NCI-H2227 treated with DMSO at 0.1 percent for 48 hours (cell line): ENCODE results near the gene MOSMO.

Source experiments
- DNase-seq: peaks from one replicate; lab custom pipeline; 2025; lab: John Stamatoyannopoulos, UW

Gene MOSMO

DNA sequence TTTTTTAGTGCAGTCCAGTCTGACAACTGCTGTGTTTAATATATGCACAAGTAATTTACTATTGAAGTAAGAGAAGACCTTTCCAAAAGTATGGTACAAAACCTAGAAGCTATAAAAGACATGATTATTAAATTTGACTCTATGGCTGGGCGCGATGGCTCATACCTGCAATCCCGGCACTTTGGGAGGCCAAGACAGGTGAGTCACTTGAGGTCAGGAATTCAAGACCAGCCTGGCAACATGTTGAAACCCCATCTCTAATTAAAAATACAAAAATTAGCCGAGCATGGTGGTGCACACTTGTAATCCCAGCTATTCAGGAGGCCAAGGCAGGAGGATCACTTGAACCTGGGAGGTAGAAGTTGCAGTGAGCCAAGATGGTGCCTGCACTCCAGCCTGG is 43.1 kb downstream of the MOSMO start:
- no peak for DNase-seq

DNA sequence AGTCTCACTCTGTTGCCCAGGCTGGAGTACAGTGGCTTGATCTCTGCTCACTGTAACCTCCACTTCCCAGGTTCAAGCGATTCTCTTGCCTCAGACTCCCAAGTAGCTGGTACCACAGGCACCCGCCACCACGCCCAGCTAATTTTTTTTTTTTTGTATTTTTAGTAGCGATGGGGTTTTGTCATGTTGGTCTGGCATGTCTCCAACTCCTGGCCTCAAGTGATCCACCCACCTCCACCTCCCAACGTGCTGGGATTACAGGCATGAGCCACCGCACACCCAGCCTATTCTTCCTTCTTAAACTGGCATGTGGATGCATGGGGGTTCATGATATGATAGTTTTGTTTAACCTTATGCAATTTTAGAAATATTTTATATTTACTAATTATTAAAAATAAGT is 45.1 kb downstream of the MOSMO start:
- no peak for DNase-seq

DNA sequence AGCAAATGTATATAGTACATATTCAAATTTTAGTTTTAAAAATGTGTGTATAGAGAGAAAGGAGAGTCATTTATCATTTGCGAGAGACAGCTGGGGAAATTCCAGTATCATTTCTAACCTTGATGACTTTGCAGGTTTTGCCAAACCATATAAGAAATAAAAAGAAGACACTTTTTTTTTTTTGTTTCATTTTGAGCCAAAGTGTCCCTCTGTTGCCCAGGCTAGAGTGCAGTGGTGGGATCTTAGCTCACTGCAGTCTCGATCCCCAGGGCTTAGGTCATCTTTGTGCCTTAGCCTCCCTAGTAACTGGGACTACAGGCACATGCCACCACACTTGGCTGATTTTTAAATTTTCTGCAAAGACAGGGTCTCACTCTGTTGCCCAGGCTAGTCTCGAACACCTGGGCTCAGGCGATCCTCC is 46.0 kb downstream of the MOSMO start:
- no peak for DNase-seq

DNA sequence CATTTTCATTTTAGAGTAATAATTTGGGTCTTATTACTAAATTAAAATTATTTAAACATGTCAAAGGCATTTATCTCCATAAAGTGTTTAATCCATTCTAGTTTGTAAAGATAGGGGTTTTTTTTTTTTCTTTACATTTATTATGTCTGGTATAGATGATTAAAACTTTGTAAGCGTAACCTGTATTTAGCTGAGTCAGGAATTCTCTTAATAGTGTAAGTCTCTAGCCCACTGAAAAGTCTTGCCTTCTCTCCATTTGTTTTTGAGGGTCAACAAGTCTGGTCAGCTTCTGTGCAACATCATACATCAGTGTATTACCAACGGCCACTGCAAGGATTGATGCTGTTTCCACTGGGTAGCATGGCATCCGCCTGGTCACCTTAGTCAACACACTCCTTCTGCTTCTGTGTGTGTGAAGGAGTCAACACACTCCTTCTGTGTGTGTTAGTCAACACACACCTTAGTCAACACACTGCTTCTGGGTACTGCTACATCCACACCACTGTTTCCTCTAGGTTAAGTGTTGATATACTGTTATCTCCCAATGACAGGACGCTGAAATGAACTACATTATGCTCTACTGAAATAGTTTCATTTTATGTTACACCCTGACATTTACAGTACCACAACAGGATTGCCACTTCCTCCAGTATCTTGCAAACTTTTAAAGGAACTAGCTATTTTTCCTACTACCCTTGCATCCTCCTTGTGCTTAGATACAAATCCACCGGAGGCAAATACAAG is 47.1 kb downstream of the MOSMO start:
- DNase-seq: no peak

GRCh38 chr16:22055881-22056280 is 48.0 kb downstream of the MOSMO start:
- no peak for DNase-seq

GRCh38 chr16:22063888-22064467 is 56.1 kb downstream of the MOSMO start:
- DNase-seq: no peak

DNA sequence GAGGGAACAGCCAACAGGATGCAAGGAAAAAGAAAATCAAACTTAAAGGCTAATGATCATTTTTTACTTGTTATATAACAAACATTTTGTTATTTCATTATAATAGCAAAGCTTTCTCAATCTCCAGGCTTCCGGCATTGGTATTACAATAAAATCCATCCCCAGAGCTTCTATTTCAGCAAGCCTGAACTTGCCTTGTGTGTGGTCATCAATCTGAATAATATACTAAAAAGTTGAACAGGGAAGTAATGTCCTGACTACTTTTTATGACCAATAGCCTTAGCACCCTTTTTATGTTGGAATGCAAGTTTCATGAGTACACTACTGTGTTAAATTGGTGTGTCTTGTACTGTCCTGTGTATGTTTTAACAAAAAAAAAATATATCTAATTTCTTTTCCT is 57.3 kb downstream of the MOSMO start:
- DNase-seq: no peak

DNA sequence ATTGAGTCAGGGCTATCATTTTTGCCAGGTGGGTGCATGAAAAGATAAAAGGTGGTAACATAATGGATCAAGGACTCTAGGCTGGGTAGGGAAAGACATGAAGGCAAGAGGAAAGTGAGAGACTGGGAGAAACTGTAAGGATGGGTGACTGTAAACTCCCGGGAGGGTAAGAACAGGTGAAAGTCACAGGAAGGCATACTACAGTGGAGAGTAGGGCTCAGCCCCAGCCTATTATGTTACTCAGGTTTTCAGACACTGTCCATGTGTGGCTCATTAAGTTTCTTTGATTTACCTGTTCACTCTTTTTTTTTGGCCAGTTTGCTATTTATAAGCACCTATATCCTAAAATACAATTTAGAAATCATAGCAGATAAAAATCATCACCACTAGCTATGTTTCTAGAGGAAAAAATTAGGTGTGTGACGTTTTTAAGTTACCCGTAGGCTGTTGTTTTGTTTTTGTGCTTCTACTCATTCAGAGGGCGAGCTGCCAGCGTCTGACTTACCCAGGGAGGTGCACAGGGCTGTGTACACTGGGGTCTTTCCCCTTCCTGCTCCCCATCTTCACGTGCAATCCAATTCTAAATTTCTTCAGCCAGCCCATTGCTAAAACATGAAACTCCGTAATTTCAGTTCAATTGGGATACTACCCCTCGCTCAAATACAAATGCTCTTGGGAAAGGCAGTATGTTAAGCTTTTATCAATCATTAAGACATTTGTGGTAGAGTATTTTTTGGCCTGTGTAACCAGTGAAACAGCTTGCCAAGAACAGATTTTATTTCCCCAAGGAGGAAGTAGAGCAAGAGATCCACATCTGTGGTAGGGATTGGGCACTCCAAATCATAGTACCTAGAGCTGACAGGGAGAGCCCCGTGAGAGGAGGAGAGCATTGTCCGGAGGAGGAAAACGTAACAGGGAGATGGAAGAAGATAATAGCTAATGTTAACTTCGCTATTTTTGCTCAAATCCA is 62.7 kb downstream of the MOSMO start:
- DNase-seq: no peak

GRCh38 chr16:22071331-22071910 is 63.5 kb downstream of the MOSMO start:
- DNase-seq: no peak

GRCh38 chr16:22073350-22073749 is 65.4 kb downstream of the MOSMO start:
- DNase-seq: no peak

DNA sequence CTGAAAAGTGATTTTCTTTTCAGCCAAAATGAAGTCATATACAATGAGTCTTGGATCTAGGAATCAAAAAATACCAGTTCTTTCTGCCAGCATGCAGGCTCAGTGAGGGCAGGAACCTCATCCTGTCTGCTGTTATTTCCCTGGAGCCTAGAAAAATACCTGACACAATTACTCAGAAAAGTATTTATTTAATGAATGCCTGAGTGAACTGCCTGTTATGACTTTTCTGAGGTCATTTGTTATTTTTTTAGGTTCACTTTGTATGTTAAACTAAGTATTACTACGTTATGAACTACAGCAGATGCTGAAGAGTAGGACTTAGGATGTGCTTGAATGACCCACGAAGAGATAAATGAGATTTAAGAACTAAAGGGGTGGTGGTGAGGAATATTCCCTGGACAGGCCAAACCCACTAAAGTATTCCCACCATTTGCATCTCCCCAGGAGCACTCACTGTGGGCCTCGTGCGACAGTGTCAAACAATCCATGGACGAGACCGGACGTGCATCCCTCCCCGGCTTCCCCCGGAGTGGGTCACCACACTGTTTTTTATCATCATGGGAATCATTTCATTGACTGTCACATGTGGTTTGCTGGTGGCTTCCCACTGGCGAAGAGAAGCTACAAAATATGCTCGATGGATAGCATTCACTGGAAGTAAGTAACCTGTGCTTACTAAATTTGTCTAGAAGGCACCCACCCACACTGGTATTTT is 67.3 kb downstream of the MOSMO start:
- no peak for DNase-seq

GRCh38 chr16:22075776-22076175 is 67.9 kb downstream of the MOSMO start:
- no peak for DNase-seq

DNA sequence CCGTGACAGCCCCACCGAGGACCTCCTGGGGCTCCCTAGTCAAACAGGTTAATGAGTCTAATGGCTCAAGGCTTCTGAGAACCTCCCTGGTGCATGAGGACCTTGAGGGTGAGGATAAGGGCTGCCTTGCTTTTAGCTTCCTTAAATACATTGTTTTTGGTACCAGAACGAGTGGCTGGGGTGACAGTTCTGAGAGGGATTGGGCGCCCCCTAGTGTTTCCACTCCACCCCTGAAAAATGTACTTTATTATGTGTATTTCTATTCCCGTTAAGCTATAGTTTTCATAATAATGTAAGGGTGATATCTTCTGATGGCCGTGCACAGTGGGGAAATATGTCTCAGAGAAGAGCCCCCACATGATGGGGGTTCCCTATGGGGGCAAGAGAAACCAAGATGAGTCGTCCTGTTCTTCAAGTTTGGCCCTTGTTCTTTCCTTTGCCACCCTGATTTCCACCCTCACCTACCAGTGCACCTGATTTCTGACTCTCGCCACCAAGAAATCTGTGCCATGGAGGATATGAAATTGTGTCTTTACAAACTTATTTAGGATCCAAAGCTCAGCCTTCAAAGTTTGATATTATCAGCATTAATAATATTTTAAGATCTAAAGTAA is 69.9 kb downstream of the MOSMO start:
- peak; percentile 33 for DNase-seq

- DNase-seq: no peak
Observed at GRCh38 chr16:22078656-22079055, 70.7 kb downstream of the MOSMO start.

DNA sequence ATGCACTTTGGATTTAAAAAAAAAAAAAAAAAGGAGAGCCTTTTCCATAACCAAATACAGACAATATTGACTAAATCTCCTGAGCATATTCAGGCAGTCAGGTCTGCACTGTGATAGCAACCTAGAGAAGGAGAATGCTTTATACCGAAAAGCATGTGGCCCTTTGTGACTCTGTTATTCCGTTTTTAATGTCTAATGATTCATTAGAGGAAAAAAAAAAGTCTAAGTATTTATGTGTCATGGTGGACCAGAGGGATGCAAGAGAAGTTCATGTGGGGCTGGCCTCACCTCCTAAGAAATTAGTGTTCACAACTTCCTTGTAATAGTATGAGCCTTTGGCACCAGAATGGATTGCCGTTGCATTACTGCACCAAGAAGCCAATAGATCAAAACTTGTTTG is 73.1 kb downstream of the MOSMO start:
- DNase-seq: no peak

DNA sequence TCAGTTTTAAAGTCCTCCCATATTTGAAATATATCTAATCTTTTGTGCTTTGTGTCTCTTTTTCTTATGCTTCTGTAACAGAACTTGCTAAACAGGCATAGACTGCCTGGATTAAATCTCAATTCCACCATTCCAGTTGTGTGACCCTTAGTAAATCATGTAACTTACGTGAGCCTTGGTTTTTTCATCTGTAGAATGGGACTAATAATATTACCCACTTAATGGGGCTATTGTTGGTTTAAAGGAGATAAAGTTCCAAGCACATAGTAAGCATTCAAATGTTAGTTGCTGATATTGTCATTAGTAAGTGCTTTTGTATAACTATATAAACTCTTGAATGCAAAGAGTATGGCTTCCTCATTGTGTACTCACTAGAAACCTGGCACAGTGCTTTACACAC is 78.5 kb downstream of the MOSMO start:
- DNase-seq: no peak

GRCh38 chr16:22088642-22089041 is 80.7 kb downstream of the MOSMO start:
- DNase-seq: no peak

- DNase-seq: no peak
Observed at GRCh38 chr16:22089910-22090309, 82.0 kb downstream of the MOSMO start.

DNA sequence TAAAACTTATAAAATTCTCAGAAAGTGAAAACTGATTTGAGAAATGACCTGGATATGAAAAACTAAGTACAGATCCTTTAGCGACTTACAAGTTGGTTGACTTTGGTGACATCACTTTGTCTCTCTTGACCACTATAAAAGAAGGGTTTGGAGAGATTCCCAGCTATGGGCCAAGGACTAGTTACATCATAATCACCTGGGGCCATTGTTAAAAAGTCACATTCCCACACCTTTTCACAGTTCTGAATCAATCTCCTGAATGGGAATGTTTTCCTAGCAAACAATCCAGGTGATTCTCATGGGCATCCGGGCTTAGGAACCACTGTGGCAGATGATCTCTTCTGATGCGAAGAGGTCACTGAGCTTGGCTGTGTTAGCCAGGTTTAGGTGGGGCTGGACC is 83.8 kb downstream of the MOSMO start:
- DNase-seq: no peak

DNA sequence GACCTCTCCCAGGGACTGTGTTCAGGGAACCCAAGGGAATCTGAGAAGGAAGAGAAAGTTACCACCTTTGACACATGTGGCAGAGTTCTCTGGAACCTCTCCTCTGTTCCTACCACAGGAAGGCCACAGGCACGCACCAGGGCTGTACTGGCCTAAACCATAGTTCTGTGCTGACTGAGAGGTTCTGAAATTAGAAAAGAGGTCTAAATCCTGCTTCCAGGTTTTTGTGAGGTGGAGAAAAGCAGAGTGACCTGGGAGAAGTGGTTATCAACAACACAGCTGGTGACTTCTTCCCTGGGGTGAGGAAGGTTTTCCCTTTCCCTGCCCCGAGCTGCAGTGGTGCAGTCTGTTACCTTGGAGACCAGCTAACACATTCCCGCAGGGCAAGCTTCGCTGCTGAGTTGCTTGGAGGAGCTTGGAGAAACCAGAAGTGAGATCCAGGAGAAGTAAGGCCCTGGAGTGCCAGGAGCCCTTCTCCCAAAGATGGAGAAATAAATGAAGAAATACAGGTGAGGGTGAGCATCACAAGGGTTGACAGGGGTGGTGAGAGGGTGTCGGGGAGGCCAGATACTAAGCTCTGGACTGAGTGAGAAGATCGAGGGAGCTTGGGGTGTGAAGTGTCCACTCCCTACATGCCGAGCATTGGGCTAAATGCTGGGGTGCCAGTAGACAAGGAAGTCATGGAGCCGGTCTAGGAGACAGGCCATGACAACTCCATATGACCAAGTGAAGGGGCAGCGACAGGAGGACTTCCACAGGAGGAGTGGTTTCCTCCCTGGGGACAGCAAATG is 84.4 kb downstream of the MOSMO start, which contains the start of gene VWA3A:
TSS of gene VWA3A (plus strand) at position 399 of the 791 bp plus-strand sequence. CDS start at position 496, 97 bp downstream.
- DNase-seq: peak; percentile 31
